ENCODE results near the gene ARL8B. TPM values are rescaled to one million over a fixed set of nuclear protein-coding genes. Genes with fewer than 3 reads are reported as not detected.
"Not testable (repeated sequence)": the region's sequence is repeated elsewhere in the genome, so short reads cannot be mapped to it uniquely, and the experiment has no call there.

The ARL8B gene
- total RNA-seq, result 47.3 and 48.6 TPM in 2 replicates

DNA sequence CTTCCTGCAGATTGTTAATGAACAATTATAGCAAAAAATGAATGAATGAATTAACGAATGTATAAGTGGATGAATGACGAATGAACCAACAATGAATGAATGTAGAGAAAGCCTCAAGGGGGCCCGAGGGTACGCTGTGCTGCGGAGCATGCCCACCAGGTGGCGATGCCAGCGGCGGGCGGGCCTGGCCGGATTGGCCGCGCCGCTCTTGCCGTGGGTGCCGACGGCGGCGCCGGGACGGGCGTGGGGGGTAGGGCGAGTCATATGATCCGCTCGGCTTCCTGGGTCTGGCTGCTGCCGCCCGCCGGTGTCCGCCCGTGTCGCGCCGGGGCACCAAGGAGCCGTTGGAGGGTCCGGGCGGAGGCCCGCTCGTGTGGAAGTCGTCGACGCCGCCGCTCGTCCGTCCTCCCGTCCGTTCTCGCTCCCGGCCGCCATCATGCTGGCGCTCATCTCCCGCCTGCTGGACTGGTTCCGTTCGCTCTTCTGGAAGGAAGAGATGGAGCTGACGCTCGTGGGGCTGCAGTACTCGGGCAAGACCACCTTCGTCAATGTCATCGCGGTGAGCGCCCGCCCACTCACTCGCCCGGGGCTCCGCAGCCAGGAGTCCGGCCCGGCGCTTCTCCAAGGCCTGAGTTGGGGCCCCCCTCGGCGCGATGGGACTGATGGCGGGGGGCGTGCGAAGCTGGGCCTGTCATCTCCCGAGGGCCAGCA lies at the start of gene ARL8B:
TSS of gene ARL8B (plus strand) at position 263 of the 711 bp plus-strand sequence. CDS start at position 437, 174 bp downstream.
- peak; percentile 51 for DNase-seq (ENCODE audit: low read depth, low spot score)

DNA sequence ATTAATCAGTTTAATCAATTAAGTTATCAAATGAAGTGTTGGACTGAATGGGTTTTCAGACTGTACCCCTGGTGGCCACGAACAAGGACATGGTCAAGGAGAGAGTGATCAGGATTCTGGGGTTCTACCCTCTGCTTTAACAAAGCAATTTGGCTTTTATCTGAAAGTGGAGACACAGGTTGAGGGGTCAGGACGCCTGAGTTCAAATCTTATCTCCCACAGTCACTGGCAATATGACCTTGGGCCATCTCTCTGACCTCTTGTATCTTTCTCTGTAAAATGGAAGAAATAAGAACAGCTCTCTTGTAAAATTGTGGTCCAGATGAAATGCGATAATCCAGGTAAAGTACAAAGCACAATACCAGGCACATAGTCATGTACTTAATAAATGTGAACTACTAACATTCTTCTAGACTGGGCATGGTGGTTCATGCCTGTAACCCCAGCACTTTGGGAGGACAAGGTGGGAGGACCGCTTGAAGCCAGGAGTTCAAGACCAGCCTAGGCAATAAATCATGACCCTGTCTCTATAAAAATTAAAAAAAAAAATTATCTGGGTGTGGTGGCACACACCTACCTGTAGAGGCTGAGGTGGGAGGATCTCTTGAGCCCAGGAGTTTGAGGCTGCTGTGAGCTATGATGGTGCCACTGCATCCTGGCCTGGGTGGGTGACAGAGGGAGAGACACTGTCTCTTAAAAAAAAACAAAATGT lies 48.6 kb upstream of the ARL8B start:
- DNase-seq (ENCODE audit: low read depth, low spot score), result no peak

- DNase-seq (ENCODE audit: low read depth, low spot score), result no peak
Observed at GRCh38 chr3:5078151-5078550, 43.9 kb upstream of the ARL8B start.

- no peak for DNase-seq (ENCODE audit: low read depth, low spot score)
Observed at GRCh38 chr3:5079761-5080160, 42.3 kb upstream of the ARL8B start.

DNA sequence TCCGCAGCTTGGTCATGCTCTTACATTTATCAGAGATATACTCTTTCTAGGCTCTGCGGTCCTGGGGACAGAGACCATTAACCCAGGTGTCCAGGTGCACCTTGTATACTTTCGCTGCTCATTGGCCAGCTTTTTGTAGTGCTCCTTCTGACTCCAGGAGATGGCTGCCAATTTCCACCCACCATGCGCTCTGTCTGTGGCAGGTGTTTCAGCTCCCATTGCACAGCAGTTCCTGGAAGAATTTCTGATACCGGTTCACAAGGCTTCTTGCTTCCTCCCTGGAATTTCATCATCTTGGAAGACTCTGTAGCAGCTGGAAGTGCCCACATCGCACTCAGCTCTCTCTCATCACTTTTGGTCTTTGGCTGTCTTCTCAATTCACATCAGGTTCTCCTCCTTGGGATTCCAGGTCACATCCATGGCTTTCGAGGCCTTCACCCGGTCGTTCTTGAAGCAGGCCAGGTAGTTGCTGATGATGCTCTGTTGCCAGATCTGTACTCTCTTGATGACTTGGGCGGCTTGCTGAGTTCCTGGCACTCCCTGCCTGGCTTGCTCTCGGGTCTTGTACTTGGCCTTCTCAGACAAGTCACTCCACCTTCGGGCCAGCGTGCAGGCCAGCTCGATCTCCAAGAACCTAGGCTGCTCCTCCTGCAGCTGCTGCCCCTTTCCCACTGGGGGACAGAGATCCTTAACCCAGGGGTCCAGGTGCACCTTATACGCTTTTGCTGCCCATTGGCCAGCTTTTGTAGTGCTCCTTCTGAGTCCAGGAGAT lies 41.1 kb upstream of the ARL8B start:
- DNase-seq (ENCODE audit: low read depth, low spot score), result no peak

DNA sequence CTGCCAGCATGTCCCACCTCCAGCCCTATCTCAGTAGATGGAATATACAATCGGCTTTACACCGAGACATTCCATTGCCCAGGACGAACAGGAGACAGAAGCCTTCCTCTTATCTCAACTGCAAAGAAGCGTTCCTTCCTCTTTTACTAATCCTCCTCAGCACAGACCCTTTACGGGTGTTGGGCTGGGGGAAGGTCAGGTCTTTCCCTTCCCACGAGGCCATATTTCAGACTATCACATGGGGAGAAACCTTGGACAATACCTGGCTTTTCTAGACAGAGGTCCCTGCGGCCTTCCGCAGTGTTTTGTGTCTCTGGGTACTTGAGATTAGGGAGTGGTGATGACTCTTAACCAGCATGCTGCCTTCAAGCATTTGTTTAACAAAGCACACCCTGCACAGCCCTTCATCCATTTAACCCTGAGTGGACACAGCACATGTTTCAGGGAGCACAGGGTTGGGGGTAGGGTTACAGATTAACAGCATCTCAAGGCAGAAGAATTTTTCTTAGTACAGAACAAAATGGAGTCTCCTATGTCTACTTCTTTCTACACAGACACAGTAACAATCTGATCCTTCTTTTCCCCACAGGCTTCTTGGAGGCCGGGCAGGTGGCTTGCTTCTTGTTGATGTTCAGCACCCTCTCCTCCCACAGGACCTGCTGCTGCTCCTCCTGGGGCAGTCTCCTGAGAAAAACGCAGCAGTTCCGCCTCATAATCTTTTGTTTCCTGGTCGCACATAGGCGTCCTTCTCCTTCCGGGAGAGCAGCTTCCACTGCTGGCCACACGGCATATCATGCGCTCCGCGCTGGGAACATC lies 39.9 kb upstream of the ARL8B start:
- DNase-seq (ENCODE audit: low read depth, low spot score), result not testable (repeated sequence)

DNA sequence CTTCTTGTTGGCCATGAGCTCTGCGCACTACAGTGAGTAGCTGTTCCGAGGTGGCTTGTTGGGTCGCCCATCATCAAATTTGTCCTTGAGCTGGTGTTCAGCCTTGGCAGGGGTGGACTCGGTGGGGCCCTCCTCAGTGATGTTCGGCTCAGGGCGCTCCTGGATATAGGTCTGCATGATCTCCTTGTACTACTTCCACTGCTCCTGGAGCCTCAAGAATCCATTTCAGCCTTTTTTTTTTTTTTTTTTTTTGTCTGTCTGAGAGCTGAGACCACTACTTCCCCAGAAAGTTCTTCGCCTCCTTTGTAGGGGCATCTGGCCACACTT lies 39.3 kb upstream of the ARL8B start:
- no peak for DNase-seq (ENCODE audit: low read depth, low spot score)

GRCh38 chr3:5084224-5084623 lies 37.9 kb upstream of the ARL8B start:
- no peak for DNase-seq (ENCODE audit: low read depth, low spot score)

- DNase-seq (ENCODE audit: low read depth, low spot score), result no peak
Observed at GRCh38 chr3:5086708-5087107, 35.4 kb upstream of the ARL8B start.

GRCh38 chr3:5087209-5087608 lies 34.9 kb upstream of the ARL8B start:
- DNase-seq (ENCODE audit: low read depth, low spot score), result no peak

DNA sequence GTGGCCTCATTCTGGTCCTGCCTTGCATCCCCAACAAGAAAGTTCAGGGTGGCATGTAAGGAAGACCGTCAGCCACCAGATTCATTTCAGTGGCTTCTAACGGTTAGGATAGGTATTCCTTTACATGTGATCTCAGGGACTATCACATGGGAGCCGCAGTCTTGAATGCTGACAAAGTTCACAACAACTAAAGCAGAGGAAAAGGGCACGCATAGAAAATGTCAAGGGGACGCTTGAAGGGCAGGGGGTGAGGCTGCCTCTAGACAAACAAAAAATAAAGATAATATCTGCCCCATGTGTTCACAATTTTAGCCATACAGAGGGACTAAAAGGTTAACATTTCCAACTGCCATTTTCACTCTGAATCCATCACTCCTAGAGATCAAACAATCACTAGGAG lies 31.9 kb upstream of the ARL8B start:
- no peak for DNase-seq (ENCODE audit: low read depth, low spot score)

DNA sequence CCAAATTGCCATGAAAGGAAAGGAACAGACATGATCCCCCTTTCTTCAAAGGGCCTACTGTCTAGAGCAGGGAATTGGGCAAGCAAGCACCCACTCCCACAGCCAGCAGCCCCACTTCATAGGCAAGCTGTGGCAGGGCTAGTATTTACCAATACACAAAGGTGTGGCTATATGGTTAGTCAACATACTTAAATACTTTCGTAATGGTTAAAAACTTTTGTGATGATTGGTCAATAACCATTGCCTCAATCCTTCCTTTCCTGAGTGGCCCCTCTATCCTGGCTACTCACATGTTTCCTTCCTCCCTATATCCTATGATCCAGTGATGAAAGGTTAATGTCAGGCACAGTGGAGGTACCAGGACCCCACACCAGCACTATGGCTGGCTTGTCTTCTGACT lies 30.1 kb upstream of the ARL8B start:
- DNase-seq (ENCODE audit: low read depth, low spot score), result no peak

DNA sequence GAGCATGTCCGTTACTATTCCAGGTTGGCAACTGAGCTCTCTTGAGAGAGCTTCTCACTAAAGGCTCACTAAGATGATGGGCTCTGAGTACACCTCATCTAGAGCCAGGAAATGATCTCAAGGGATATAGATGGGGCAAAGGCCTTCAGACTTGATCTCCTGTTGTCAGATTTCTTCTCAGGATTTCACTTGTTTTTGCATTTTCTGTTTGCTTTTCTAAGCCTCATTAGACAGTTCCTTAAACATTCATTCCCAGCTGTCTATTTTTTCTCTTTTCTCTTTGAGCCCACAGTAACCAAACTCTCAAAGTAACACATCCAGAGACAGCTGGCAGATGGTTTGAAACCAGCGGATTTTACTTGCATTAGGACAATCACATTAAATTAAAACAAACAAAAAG lies 28.4 kb upstream of the ARL8B start:
- DNase-seq (ENCODE audit: low read depth, low spot score), result no peak

DNA sequence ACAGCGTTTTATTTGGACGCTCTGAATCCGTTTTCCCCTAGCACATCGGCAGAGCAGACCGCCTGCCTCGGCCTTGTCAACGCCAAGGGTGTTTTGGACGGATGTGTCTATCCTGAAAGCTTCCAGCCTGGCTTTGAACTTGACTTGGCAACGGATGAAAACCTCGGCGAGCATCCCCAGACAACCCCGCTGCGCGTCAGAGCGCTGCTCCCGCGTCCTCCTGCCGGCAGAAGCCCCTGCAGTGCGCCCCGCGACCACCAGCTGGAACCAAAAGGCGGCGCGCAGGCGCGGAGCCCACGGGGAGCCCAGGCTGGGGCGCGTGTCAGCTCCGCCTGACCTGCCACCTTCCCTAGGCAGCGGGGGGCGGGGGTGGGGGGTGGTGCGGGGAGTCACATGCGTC lies 26.2 kb upstream of the ARL8B start:
- no peak for DNase-seq (ENCODE audit: low read depth, low spot score)

GRCh38 chr3:5096336-5097008 lies 25.6 kb upstream of the ARL8B start:
- no peak for DNase-seq (ENCODE audit: low read depth, low spot score)

GRCh38 chr3:5098346-5098745 lies 23.7 kb upstream of the ARL8B start:
- DNase-seq (ENCODE audit: low read depth, low spot score), result no peak

DNA sequence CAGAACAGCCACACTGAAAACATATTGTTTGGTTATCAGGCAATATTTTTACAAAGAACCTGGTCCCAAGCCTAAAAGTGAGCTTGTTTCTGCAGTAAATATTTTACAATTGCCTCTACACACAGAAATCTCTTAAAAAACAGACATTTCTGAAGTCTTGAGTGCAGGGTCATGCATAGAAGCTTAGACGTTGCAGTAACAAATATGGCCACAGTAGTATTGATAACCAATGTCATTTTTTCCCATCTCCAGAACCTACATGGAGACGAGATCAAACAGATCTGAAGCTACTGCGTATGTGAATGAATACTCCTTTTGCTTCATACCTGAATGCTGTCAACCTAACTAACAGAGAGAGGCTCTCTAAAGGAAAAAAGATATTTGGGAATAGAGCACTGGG lies 19.6 kb upstream of the ARL8B start:
- DNase-seq (ENCODE audit: low read depth, low spot score), result no peak

- DNase-seq (ENCODE audit: low read depth, low spot score), result no peak
Observed at GRCh38 chr3:5103743-5104142, 18.3 kb upstream of the ARL8B start.

DNA sequence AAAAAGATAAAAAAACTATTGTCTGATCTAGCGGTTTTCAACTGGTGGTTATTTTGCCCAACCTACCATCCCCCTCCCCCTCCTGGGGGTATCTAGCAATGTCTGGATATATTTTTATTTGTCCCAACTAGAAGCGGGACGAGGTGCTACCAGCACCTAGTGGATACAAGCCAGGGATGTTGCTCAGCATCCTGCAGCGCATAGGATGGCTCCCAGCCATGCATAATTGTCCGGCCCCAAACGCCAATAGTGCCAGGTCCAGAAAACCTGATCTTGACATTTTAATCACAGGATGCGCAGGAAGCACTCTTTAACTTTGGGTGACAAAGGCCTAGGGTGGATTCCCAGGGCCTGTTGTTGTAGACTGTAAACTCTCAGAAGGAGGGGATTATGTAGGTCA lies 17.0 kb upstream of the ARL8B start:
- no peak for DNase-seq (ENCODE audit: low read depth, low spot score)

GRCh38 chr3:5106371-5106770 lies 15.7 kb upstream of the ARL8B start:
- DNase-seq (ENCODE audit: low read depth, low spot score), result not testable (repeated sequence)

- not testable (repeated sequence) for DNase-seq (ENCODE audit: low read depth, low spot score)
Observed at GRCh38 chr3:5106933-5107334, 15.2 kb upstream of the ARL8B start.
